Ecto neural progenitor cell (in vitro differentiated cells): ENCODE data around the gene RAPGEF1.
"Not testable (repeated sequence)": the region's sequence is repeated elsewhere in the genome, so short reads cannot be mapped to it uniquely, and the experiment has no call there.

ENCODE experiments used
- DNase-seq: peaks from one replicate; pipeline ENCODE4 v3.0.0-alpha.2; 2018; ENCODE audit warnings: low spot score

Gene RAPGEF1

DNA sequence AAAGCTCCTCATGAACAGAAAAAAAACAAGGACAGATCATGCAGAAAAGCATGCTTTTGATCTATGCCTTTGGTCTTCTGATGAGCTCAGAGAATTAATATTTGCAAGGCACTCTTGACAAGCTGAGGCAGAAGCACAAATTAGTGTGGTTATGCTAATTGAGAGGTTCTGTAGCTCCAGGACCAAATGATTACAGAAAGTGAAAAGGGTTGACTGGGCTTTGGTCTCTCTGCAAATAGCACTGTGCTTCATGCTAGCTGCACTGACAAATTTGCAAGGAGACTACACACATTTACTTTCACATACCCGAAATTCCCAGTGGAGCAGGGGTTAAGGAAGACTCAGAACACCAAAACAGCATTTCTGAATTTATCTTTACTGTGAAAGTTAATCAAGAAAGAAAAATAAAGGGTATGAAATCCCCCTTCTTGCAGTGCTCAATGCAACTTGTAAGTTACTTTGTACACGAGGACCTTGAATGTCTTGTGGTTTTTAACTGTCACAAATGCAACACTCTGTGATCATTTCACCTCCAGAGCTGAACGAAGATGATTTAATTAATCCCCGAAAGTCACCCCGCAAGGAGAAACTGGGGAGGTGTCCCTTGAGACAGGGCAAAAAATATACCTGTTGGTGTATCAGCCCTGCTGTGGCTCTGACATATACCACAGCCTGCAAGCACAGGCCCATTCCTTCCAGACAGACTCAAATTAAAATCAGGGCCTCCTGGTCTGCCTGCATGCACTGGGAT is 11.9 kb downstream of the RAPGEF1 start:
- DNase-seq = no peak

DNA sequence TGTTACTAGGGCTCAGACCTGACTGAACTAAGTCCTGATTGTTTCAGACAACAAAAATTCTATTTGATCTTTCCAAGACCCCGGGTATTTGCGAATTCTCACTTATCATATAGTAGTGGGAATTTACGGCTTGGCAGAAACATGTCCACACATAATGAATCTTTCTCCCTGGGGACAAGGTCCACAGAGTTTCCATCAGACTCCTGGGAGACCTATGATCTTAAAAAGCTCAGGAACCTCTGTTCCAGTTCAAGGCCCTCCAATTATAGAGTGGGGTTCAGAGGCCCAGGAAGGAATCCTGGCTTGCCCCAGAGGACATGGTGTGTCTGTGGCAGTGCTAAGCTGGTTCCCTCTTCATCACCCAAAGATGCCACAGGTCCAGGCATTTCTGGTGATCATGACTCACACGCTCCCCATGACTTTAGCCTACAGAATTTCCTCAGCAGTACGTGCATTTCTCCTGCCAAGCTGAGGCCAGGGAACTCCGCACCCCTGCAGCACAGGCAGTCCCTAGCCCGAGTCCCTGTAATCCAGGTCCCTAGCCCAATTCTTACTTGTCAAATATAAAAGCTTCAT is 12.6 kb downstream of the RAPGEF1 start:
- DNase-seq = no peak

DNA sequence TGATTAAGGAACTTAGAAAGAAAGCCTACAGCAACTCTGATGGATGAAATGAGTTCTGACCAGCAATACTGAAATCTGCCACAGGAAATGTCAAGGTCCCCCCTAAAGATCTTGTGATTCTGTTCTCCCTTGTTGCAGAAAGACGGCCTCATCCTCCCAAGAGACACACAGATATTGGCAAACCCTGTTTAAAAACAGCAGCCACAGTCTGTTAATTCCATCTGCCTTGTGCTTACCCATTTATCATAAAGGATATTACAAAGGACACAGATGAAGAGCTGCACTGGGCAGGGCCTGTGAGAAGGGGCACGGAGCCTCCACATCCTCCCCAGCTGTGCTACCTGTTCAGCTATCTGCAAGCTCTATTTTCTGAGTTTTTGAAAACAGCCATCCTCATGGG is 15.2 kb downstream of the RAPGEF1 start:
- DNase-seq = no peak

DNA sequence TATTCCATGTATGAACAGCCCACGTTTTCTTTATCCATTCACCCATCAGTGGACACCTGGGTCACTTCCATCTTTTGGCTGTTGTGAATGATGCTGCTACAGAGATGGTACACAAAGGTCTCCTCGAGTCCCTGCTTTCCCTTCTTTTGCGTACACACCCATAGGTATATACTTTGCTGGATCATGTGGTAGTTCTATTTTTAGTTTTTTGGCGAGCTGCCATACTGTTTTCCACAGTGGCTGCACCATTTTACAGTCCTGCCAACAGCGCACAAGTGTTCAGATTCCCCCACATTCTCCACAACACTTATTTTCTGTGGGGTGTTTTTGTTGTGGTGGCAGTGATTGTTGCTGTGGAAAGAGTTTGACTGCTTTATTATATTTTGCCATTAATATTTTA is 16.2 kb downstream of the RAPGEF1 start:
- DNase-seq = no peak

DNA sequence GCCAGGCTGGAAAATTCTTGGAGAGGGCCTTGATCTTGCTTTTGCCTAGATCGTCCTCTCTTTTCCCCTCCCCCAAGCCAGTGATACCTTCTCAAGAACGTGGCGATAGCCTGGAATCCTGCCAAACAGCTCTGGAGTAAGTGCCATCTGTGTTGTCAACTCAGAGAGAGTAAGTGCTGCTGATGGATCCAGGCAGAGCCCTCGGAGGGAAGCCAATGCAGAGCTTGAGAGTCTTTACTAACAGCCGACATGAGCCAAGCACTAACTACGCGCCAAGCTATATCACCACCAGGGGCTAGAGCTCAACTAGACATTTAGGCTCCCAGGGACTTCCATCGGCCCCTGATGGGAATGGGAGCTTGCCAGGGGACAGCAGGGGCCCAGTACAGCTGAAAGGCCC is 17.6 kb downstream of the RAPGEF1 start:
- no peak for DNase-seq

DNA sequence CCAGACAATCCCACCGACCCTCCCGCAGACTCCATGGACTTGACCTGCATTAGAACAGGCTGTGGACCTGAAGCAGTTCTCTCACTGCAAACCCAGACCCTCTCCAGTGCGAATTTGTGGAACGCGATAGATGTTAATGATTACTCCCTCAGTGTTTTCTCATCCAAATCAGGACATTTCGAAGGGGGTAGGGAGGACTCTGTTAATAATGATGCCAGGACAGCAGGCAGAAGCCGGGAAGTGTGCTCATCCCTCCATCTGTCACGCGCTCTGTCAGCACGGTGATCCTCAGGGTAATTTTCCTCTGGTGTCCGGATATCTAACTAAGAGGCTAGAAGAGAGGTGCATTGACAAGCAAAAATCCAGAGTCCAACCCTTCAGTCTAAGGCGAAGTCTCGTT is 18.8 kb downstream of the RAPGEF1 start:
- no peak for DNase-seq

DNA sequence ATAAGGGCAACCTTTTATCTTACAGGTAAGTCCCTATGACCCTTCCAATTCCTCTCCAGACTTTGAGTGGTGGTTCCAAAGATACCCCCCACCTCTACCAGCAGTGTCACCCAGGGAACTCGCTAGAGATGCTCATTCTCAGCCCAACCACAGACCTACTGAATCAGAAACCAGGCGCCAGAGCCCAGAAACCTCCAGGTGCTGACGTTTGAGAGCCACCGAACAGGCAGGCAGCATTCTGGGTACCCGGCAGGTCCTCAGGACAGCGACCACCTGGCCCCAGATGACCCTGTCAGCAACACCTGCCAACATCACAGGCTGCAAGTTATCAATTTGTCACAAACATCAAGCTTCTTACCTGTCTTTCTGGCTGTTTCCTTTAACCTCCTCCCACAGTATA is 19.5 kb downstream of the RAPGEF1 start:
- DNase-seq = no peak

DNA sequence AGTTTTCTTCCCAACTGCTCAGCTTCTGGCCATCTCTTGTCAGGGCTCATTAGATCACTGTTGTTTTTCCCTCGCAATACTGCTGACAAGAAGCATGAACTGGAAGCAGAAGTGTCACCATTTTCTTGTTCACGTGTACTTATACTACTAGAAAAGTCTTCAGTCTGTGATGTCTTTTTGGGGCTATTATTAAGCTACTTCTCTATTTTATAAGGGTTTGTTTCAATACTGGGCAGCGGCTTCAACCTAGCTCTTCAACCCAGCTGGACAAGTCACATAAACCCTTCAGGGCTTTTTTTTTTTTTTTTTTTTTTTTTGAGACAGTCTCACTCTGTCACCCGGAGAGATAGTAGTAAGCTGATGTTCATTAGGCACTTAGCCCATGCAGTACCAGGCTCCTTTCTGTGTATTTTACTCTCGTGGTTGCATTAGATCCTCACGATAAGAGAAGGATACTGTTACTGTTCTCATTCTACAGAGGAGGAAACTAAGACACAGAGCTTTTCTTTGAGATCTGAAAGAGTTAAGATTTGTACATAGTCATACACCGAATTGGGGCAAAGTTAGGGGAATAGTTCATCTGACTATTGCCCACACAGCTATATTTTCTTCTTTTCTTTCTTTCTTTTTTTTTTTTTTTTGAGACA is 20.5 kb downstream of the RAPGEF1 start:
- DNase-seq = no peak

DNA sequence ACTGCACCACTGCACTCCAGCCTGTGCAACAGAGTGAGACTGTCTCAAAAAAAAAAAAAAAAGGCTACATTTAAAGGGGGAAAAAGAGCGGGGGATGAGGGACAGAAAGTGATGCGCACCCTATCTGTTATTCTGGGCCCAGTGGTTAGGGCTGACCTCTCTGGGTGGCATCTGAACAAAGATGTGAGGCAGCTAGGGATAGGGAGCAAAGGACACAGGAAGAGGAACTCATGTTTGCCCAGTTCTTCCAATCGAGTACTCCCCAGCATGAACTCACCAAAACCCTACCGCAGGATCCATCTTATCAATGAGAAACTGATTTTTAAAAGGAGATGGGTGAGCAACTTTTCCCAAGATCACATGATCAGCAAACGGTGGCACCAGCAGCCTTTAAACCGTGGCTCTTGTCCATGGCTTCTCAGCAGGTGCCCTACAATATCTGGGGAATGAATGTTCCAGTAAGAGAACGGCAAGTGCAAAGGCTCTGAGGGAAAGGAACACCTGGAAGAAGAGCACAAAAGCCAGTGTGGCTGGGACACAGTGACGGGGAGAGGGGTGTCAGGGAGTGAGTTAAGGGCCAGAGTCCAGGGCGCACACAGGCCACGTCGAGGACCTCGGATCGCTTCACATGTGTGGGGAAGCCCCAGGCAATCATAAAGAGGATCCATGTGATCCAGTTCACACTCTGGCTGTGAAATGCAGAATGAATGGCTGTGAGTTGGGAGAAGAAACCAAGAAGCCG is 22.0 kb downstream of the RAPGEF1 start:
- no peak for DNase-seq

DNA sequence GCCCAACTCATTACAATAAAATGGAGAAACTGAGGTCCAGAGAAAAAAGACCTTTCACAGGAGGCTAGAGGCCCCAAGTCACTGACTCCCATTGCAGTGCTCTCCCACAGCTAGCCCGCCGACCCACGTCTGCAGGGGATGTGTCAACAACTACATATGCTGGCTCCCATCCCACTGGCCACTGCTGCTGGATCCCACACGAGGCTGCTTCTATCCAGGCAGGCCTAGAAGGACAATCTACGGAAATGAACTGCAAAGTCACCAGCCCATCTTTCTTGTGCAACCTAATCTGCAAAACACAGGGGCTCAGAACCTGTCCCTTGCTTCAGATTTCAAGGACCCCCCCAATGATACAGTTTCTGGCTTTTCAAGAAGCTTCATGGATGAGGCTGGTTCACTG is 24.0 kb downstream of the RAPGEF1 start:
- no peak for DNase-seq

DNA sequence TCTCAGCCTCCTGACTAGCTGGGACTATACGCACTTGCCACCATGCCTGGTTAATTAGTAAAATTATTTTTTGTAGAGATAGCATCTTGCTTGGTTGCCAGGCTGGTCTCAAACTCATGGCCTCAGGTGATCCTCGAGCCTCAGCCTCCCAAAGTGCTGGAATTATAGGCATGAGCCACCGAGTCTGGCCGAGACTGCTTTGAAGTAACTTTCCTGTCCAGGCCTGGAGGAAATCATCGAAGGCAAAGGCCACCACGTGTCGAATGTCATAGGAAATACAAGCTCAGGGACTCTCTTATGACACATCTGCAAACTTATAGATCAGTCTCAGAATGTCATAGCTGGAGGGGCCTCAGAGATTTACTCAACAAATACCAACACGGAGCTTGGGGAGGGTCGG is 25.1 kb downstream of the RAPGEF1 start:
- DNase-seq = no peak

DNA sequence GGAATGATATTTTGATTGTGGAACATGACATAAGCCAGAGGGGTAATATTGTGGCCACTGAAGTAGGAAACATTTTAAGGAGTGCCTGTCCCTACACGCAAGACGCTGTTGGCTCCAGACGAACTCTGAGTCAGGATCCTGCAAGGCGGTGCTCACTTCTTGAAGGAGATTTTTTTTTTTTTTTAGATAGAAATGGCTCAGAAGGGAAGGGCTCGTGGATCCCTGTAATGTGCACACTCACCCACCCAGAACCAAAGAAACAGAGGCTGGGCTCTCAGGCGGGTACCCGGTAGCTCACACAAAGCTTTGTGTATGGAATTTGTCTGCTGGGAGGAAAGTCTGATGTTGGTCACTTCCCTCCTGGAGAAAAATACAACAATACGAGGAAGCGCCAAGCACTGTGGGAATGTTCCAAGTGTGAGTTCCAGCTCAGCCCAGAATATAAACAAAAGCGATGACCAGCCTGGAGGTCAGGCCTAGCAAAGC is 25.7 kb downstream of the RAPGEF1 start:
- DNase-seq = no peak

DNA sequence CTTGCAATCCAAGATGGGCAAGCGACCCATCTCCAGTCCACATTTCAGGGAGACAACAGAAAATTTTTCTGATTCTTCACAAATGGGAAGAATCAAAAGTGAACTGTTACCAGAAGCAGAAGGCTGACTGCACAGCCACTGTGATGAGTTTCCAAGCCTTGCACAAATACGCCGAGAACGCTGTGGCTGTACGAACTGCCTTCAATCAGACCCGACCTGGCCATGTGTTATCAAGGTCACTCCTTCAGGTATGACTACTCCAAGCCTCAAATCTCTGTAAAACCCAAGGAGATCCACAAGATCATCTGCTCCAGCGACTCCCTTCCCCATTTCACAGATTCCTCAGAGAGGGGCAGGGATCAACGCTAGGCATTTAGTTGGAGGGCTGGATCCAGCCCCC is 26.9 kb downstream of the RAPGEF1 start:
- DNase-seq = no peak

DNA sequence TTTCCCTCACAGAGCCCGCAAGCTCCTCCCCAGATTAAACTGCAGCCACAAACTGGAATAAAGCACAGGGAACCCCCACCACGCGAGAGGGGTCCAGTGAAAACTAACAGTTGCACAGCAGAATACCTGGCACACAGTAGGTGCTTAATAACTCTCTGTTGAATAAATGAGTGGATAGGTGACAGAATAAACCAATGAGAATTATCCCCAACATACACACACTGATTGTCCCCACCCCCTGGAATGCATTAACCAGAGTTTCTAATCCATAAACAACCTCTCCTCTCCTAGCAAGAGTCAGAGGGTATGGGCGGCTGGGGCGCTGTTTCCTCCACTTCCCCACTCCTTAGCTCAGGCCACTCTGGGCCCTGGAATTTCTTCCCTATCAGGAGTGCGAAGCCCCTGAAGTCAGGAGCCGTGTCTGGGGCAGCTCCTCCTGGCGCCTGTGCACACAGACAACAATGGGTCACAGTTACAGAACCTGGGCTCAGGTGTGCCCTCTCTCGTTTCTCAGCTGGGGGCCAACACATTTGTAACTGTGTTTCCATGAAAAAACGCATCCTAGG is 27.6 kb downstream of the RAPGEF1 start:
- DNase-seq = no peak

DNA sequence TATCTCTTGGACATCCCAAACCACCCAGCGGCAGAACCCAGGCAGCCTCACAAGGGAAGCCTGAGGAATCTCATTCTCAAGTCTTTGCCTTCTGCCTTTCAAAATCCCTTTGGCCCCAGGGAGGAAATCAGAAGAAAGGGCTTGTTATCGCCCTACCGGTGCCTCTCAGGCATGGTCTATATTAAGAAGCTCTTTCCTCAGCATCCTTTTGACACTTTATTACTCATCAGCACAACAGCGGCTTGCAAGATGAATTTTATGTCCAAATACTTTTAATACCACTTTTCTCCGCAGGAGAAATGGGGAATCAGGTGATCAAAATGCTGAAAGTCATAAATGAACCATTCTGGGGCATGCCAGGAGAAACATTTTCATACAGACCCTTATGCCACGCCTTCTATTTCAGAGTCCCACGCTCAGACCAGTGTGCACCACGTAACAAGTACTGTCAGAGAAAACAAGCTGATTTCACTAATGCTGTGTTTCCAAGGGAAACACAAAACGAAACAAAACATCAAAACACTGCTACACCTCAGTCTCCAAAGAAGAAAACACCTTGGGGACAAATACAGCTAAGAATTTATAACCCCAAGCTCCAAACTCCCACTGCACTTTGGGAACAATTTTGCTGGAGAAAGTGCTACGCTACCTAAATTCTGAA is 30.0 kb downstream of the RAPGEF1 start:
- no peak for DNase-seq

DNA sequence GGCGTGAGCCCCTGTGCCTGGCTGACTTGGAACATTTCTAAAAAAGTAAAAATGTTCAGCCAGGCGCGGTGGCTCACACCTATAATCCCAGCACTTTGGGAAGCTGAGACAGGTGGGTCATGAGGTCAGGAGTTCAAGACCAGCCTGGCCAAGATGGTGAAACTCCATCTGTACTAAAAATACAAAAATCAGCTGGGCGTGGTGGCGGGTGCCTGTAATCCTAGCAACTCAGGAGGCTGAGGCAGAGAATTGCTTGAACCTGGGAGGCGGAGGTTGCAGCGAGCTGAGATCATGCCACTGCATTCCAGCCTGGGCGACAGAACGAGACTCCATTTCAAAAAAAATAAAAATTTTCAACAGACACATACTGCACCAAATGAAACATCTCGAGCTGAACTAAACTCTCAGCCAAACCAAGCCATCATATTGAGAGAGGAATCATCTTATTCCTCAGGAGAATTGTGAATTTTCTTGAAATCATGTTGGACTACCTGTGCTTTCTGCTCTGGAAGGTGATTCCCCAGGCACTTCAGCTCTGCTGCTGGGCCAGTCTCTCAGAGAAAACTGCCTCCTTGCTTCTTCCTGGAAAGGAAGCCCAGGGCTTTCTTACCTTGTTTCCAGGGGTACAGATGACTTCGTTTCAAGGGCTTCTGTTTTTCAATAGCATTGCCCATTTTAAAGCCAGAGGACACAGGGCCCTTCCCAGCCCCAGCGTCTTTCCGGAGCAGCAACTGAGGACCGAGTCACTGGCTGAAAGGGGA is 30.7 kb downstream of the RAPGEF1 start:
- not testable (repeated sequence) for DNase-seq

DNA sequence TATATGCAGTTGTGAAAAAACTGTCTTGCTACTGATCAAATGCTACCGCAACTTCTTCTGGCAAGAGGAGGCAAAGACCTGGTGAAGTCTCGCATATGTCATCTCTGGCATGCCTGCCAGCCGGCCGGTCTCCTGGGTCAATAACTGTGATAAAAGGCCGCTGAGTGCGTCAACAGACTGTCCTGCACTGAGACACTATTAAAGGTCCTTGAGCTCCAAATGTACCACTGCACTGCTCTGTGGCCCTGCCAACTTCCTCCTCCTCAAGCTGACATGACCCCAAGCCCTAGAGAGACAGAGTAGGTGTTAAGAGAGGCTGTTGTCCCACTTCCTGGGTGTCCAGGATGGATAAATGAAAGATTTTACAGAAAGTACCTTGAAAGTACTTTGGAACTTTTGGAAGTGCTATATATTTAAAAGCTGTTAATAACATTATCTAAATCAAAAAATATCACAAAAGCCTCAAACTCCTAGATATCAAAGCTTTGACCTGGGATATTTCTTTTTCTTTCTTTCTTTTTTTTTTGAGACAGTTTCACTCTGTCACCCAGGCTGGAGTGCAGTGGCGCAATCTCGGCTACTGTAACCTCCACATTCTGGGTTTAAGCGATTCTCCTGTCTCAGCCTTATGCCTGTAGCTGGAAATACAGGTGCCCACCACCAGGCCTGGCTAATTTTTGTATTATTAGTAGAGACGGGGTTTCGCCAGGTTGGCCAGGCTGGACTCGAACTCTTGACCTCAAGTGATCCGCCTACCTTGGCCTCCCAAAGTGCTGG is 31.5 kb downstream of the RAPGEF1 start:
- no peak for DNase-seq

DNA sequence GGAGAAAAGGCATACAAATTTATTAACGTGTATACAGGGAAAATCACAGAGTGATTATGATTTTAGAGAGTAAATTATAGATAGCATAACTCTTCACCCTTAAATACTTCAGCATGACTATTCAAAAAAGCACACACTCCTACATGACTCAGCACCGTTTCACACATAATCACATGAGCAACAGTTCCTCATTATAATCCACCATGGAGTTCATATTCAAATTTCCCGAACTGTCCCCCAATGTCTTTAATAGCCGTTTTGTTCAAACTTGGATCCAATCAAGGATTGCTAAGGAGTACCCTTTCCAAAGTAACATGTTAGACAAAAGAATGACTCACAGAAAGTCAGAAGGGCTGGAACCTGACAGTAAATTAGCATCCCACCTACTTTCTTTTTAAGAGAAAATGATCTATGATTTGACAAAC is 32.1 kb downstream of the RAPGEF1 start:
- no peak for DNase-seq

DNA sequence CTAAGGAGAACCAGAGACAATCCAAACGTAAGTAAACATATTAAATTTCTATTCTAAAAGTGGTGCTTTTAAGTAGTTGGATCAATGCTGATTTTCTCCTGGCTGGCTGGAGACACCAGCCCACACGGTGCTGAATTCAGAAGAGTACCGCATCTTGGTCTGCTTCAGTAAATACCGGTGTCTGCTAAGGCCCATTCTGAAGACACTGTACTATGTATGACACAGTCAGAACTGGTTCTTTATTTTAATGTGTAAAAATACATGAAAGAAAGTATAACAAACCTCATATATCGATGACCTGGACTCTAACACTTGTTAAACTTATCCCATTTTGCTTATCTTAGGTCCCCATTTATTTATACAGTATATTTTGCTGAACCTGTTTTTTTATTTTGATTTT is 32.8 kb downstream of the RAPGEF1 start:
- DNase-seq = no peak

DNA sequence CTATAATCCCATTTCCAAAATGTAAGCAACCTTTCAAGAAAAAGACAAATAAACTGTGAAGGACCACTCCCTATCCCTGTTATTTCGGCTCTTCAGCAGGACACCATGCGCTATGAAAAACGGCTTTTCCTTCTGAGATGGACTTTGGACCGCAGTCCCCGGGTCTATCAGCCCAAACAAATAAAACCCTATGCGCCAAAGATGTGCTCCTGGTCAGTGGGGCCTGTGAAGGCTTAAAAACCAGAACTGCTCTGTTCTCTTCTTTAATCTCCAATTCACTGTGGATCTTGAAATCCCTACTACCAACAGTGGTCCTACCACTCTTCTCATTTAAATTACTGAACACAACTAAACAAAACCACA is 33.3 kb downstream of the RAPGEF1 start:
- no peak for DNase-seq
